NB4 (cell line): ENCODE results near the gene PIAS1.

Experiments used
- DNase-seq: peaks from one replicate; pipeline ENCODE4 v3.0.0; 2010; ENCODE audit warnings: low read depth
- H3K4me3 ChIP-seq: one replicate; pipeline ENCODE4 v1.5.1; 2011; ENCODE audit warnings: mild to moderate bottlenecking, low read depth, low read length, moderate library complexity
- MYC ChIP-seq: IDR thresholded peaks from 2 replicates; pipeline ENCODE4 v1.6.1; 2011; ENCODE audit warnings: low read depth, low read length
- POLR2A ChIP-seq: IDR thresholded peaks from 2 replicates; pipeline ENCODE4 v1.6.1; 2011; ENCODE audit warnings: mild to moderate bottlenecking; ENCODE audit not compliant: insufficient read length; ENCODE audit errors: extremely low read depth
- TF ChIP-seq, protein P1 (sequence below): IDR thresholded peaks from 2 replicates; pipeline ENCODE4 v1.6.1; 2011; ENCODE audit warnings: low read depth, low read length
- TF ChIP-seq, protein P2 (sequence below): IDR thresholded peaks from one replicate; pipeline ENCODE4 v1.5.1; 2012; ENCODE audit warnings: low read depth, low read length

Gene PIAS1

DNA sequence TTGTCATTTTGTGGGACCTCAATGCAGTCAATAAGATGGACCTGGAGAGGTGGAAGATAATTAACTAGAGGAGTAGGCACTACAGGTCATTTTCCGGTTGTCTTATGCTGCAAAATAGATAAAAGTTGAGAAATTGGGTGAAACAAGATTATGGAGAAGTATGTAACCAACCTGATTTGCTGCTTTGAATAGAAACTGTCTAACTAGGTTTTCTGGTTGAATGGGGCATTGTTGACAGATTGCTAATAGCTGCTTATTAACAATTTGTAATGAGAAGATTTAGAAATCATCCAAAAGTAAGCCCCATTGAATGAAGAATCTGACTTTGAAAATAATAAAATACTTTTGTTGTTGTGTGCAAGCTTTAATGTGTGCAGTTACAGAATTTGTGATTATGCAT lies 26.2 kb downstream of the PIAS1 start:
- no peak for TF ChIP-seq MYC
- TF ChIP-seq POLR2A, result no peak
- TF ChIP-seq, protein P1, sequence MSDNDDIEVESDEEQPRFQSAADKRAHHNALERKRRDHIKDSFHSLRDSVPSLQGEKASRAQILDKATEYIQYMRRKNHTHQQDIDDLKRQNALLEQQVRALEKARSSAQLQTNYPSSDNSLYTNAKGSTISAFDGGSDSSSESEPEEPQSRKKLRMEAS, result no peak
- TF ChIP-seq, protein P2, sequence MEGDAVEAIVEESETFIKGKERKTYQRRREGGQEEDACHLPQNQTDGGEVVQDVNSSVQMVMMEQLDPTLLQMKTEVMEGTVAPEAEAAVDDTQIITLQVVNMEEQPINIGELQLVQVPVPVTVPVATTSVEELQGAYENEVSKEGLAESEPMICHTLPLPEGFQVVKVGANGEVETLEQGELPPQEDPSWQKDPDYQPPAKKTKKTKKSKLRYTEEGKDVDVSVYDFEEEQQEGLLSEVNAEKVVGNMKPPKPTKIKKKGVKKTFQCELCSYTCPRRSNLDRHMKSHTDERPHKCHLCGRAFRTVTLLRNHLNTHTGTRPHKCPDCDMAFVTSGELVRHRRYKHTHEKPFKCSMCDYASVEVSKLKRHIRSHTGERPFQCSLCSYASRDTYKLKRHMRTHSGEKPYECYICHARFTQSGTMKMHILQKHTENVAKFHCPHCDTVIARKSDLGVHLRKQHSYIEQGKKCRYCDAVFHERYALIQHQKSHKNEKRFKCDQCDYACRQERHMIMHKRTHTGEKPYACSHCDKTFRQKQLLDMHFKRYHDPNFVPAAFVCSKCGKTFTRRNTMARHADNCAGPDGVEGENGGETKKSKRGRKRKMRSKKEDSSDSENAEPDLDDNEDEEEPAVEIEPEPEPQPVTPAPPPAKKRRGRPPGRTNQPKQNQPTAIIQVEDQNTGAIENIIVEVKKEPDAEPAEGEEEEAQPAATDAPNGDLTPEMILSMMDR, result no peak
- no peak for DNase-seq

DNA sequence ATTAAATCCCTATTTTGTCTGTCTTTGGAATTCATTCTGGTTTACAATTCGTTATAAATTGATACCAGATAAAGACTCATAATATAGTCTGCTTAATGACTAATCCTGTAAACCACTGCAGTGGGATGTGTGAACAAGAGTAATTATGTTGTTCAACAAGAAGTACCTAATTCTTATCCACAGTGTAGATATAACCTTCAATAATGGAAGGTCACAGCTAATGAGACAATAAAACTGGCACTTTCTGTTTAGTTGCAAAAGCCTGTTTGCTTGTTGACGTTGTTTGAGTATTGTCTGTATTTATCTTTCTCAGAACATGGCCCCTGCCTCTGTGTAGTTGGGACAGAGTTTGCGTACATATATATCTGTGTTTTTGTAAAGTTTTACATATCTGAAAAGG lies 26.7 kb downstream of the PIAS1 start:
- H3K4me3 ChIP-seq, result no peak overlapping the region
- no peak for TF ChIP-seq MYC
- no peak for TF ChIP-seq POLR2A
- TF ChIP-seq, protein P1, result no peak
- TF ChIP-seq, protein P2, result no peak
- DNase-seq, result no peak

More for the DNA sequence above, 26.2 kb downstream of the PIAS1 start:
- H3K4me3 ChIP-seq, result no peak overlapping the region

DNA sequence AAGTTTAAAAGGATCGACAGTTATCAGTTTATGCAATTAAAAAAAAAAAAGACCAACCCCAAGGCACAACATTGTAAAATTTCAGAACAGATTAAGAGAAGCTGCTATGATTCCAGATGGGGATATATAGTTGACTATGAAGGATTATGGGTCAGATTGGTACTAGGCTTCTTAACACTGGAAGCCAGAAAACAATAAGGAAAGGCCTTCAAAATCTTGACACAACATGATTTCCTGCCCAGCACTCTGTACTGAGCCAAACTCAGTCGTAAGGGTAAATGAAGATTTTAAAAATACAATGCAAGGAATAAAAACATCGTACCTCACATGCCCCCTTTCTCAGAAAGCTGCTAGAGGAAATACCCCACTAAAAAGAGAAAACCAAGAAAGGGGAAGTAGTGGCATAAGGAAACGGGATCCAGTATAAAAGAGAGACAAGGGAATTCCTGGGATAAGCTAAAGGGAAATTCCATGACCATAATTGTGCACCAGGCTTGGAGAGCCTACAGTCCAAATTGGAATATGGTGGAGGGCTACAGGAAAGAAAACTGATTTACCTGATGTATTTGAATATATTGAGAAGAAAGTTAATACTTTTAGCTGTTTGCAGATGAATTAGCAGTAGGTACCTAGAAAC lies 27.9 kb downstream of the PIAS1 start:
- TF ChIP-seq POLR2A, result no peak
- H3K4me3 ChIP-seq, result no peak overlapping the region
- DNase-seq, result no peak

DNA sequence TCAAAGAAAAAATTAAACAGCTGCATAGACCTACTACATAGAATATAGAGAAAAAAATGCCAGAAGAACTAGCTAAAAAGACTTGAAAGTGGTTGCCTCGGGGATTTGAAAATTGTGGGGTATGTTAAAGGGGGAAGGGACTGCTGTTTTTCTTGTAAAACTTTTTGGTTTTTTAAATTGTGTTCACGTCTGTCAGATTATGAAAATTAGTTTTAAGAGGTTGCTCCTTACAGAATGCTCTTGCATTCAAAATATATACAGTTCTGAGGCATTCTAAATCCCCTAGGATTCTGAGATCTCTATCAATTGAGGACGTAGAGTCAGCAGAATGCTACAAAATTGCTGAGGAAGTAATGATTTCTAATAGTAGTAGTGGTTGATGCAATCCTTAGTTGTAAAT lies 28.6 kb downstream of the PIAS1 start:
- no peak for DNase-seq
- TF ChIP-seq, protein P1, result no peak
- H3K4me3 ChIP-seq, result no peak overlapping the region

DNA sequence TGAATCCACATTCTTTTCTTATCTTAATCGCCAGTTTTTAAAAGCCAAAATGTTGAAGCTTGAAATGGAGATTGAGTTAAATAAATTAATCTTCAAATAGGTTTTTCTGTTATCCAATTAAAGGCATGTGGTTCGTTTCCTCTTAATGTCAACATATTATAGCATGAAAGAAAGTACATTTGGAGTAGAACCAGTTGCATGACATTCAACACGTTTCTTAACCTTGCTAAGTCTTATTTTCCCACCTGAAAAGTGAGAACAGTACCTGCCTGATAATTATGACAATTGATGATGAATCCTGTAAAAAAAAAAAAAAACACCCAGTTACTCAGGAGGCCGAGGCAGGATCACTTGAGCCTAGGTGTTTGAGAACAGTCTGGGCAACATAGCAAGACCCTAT lies 29.3 kb downstream of the PIAS1 start:
- H3K4me3 ChIP-seq, result no peak overlapping the region
- DNase-seq, result no peak
- TF ChIP-seq, protein P2, result no peak
- TF ChIP-seq POLR2A (no peak), MYC (no peak)
- TF ChIP-seq, protein P1, result no peak

DNA sequence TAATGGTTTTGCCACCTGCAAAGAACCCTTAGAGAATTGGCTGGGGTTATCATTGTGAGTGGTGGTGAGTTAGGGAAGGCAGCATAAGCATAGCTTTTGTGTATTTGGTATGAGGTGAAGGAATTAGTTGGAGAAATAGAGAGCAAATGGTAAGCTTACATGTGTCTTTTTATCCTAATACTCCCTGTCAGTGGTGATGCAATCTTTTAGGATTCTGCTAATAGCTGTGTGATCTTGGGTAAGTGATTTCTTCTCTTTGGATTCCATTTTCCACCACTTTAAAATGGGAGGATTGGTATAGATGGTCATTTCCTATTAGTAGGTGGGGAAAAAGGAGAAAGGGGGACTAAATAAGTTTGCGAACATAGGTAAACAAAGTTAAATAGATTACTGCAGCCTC lies 30.9 kb downstream of the PIAS1 start:
- no peak for DNase-seq
- TF ChIP-seq, protein P1, result no peak
- TF ChIP-seq, protein P2, result no peak
- TF ChIP-seq POLR2A, result no peak
- TF ChIP-seq MYC, result no peak
- H3K4me3 ChIP-seq, result no peak overlapping the region

DNA sequence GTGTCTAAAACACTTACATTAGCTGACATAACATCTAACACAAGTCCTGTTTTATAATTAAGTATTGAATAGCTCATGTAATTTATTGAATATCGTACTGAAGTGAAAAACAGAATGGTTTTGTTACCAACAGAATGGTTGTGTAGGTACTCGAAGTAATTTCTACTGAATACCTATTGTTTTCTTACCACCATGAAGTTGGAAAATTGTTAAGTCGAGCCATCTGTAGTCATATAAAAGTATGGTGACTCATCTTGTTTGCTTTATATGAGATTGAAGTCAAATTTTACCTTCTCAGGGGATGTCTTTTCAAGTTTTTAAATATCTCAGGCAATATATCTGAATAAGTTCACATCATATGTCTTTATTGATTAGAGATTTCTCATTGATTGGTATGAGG lies 37.6 kb downstream of the PIAS1 start:
- DNase-seq, result no peak
- H3K4me3 ChIP-seq, result no peak overlapping the region
- TF ChIP-seq, protein P1, result no peak
- TF ChIP-seq MYC (no peak), POLR2A (no peak)
- TF ChIP-seq, protein P2, result no peak
